GM10266 (cell line): Measurements from ENCODE around the gene VDR.

Source experiments
- DNase-seq: peaks from one replicate; pipeline ENCODE4 v3.0.0; 2012; ENCODE audit errors: extremely low spot score
- TF ChIP-seq, protein P1 (sequence below): IDR thresholded peaks from 2 replicates; pipeline ENCODE4 v1.5.1; 2012; ENCODE audit warnings: mild to moderate bottlenecking, low read depth; ENCODE audit not compliant: control insufficient read depth, insufficient read depth; ENCODE audit errors: missing control alignments

VDR gene

DNA sequence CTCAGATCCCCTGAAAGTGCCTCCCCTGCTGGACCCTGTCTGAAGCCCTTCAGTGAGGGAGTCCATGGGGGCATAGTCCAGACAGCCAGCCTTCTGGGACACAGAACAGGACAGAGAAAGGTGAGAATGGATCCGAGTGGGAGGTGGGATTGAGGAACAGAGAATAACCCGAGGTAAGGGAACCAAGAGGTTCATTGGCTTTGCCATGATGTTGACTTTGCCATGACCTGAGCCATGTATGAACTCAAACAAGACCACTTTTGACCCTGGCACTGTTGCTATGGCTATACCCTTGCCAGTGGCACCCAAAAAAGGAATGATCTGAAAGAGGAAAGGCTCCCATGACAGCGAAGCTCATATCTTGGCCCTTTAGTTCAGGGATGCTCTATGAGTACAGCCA is 22.6 kb upstream of the VDR start:
- DNase-seq: no peak
- TF ChIP-seq, protein P1, sequence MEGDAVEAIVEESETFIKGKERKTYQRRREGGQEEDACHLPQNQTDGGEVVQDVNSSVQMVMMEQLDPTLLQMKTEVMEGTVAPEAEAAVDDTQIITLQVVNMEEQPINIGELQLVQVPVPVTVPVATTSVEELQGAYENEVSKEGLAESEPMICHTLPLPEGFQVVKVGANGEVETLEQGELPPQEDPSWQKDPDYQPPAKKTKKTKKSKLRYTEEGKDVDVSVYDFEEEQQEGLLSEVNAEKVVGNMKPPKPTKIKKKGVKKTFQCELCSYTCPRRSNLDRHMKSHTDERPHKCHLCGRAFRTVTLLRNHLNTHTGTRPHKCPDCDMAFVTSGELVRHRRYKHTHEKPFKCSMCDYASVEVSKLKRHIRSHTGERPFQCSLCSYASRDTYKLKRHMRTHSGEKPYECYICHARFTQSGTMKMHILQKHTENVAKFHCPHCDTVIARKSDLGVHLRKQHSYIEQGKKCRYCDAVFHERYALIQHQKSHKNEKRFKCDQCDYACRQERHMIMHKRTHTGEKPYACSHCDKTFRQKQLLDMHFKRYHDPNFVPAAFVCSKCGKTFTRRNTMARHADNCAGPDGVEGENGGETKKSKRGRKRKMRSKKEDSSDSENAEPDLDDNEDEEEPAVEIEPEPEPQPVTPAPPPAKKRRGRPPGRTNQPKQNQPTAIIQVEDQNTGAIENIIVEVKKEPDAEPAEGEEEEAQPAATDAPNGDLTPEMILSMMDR: no peak

- no peak for DNase-seq
- TF ChIP-seq, protein P1: no peak
Observed at GRCh38 chr12:47921907-47922306, 17.1 kb upstream of the VDR start.

GRCh38 chr12:47920913-47921312 is 16.1 kb upstream of the VDR start:
- TF ChIP-seq, protein P1: no peak
- DNase-seq: no peak

DNA sequence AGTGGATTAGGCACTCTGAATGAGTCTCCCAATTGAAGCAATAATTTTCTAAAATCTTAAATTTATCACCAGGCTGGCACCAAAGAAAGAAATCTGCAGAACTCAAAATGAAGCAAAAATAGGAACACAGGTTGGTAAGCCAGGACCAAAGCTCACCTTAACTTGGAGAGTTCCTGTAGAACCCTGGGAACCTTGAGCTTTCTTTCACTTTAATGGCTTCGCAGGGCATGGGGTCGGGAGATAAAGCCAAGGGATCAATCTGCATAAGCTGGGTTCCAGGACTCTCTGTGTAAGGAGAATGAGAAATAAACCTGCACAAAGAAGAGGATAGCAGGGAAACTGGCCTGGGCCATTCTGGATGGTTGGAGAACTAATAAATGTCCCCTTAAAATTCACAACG is 8.3 kb upstream of the VDR start:
- TF ChIP-seq, protein P1: no peak
- no peak for DNase-seq

DNA sequence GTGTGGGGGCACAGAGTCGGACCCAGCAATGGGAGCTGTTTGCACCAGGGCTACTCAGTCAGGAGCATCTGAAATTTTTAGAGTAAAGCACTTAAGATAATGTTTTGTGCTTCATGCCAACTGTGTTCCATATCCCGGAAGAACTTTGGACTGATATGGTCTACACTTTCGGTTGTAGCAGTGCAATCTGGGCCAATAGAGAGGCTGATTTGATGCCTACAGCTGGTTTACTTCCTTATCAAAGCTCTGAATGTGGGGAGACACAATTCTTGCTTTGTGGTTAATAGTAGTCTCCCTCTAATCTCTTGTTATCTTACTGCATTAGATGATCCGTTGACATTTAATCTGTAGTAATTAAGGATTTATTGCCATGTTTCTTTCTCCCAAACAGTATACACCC is 7.8 kb upstream of the VDR start:
- no peak for DNase-seq
- TF ChIP-seq, protein P1: no peak

GRCh38 chr12:47910981-47911380 is 6.2 kb upstream of the VDR start:
- TF ChIP-seq, protein P1: no peak
- no peak for DNase-seq

GRCh38 chr12:47910486-47910885 is 5.7 kb upstream of the VDR start:
- no peak for DNase-seq
- TF ChIP-seq, protein P1: no peak
